Effector CD4-positive, alpha-beta T cell (primary cell): ENCODE measurements around the gene STT3B.

Source experiments
- DNase-seq: peaks from one replicate; pipeline ENCODE4 v3.0.0-alpha.2; 2020

The STT3B gene

DNA sequence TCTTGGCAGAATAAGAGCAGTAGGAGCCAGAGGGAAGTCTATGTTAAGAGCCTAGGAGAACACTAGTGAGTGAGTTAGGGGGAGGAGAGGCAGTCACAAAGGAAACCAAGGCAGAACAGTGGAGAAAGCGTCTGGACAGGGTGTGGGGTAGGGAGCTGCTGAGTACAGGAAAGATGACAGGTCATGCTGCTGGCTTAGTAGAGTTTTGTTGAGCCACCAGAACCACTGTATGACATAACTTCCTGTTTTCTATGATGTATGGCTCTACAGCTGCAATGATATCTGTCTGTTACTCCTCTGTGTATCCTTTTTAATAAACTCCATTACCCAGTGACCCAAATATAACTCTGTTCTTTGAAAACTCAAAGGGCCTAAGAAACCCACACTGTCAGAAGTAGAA lies 10.6 kb upstream of the STT3B start:
- DNase-seq, result no peak

GRCh38 chr3:31523543-31523942 lies 9.2 kb upstream of the STT3B start:
- DNase-seq, result no peak

GRCh38 chr3:31525532-31525931 lies 7.2 kb upstream of the STT3B start:
- DNase-seq, result no peak

- DNase-seq, result no peak
Observed at GRCh38 chr3:31529421-31529820, 3.3 kb upstream of the STT3B start.

- DNase-seq, result no peak
Observed at GRCh38 chr3:31530039-31530959, 2.4 kb upstream of the STT3B start.

DNA sequence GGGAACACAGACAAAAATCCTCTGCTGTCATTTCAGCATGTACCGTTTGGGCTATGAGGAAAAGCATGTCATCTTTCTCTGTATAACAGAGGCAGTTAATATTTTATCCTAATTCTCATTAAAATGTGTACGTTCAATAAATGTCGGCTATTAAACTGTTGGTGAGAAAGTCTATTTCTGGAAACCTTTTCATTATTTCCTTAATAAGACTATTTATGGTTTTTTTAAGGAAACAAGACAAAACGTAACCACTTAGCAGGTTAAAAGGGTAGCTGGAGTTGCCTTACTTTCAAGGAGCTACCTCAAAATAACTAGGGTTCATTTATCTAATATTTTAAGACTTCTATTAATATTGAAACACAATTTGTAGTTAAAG lies 1.8 kb upstream of the STT3B start:
- DNase-seq, result no peak

DNA sequence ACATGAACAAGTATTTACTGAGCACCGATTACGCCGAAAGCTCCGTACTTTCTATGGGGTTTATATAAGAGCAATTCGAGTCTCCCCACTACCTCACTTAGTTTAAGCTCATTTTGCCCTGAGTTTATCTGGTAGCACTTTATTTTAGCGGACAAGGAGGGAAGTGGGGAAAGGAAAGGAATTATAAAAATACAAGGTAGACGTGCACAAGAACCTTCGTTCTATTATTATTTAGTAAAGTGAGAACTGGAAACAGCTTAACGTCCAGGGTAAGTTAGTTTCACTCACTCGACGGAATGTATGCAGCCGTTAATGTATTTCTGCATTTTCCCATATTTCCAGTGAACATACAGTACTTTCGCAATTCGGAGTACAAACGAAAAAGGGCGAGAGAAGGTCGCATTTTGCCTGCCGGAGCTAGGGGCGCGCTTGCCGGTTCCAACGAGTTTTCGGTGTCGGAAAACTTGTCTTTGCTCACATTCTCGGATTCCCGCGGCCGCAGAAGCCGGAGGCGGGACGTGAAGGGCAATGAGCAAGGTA lies 1.2 kb upstream of the STT3B start:
- DNase-seq, result no peak

GRCh38 chr3:31531992-31532586 lies 636 bp upstream of the STT3B start:
- peak; percentile 97 for DNase-seq

DNA sequence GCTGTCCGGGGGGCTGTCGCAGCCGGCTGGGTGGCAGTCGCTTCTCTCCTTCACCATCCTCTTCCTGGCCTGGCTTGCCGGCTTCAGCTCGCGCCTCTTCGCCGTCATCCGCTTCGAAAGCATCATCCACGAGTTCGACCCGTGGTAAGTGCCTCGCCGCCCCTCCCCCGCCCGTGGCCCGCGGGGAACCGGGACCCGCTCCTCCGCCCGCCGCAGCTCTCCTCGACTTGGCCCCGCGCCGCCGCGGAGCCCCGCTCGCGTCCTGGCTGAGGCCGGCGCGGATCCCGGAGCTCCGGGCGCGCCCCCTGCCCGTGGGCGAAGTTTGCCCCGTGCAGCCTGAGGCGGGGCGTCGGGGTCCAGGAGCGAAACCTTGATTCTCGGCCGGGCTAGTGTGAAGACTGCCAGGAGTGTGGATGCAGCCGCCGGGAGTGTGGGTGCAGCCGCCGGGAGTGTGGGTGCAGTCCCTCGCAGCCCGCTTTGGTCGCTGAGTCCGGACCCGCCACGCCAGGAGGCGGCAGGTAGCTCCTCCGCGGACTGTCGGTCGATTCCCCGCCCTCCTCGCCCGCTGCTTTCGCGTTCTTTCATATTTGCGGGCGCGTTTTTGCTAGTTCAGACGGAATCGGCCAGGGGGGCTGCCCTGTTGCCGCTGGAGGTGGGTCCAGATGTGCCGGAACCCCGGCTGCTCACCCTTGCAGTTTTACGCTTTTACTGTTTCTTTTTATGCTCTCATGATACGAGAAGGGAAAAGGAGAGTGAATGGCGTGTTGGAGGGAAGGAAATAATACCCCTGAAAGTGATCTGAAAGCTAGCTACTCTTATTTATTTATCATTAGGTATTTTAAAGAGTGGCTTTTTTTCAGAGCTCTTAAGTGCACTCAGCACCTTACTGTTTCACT lies 692 bp downstream of the STT3B start:
- DNase-seq, result peak; percentile 51

DNA sequence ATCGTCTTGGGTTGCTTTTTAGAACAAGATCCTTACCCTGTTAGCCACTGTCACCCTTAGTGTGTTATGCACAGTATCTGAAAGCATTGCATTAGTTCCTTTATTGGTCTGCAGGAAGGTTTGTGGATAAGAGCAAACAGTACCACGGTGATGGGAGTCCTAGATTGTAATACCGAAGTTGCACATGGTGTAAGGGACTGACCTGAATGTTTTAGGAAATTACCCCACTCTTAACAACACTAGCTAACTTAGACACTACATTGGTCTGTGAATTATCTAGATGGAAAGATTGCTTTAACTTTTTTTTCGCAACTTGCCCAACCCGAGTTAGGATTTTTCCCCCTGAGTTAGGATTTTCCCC lies 1.3 kb downstream of the STT3B start:
- DNase-seq, result no peak

DNA sequence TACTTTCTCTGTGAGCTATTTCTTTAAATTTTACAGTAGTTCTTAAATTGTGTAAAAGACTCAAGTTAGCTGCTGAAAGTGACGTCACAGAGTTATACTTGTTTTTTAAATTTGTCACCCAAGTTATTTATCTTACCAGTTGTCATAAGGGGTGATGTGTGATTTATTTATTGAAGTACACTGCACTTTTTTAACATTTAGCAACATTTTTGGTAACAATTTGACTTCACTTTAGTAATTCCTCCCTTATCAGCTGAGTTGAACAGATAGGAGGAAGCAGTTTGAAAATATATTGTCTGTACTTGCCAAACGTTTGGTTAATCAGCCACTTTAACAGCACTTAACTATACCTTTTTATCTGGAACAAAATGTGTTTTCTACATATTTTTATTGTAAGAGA lies 3.8 kb downstream of the STT3B start:
- DNase-seq, result no peak

DNA sequence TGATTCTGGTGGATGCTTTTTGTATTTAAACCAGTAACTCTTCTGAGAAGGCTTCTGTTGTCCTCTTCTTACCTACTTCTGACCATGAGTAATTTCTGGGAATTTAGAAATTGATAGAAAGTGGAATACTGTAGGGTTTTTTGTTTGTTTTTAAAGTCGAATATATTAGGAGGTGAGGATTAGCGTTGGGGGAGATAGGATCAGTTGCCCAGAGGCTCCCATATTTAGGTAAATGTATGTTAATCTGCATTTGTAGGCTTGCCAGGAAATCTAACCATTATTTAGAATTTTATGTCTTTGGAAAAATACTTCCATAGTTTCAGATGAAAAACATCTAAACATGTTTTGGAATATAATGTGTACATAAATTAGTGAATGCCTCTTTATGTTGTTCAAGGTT lies 6.1 kb downstream of the STT3B start:
- no peak for DNase-seq

DNA sequence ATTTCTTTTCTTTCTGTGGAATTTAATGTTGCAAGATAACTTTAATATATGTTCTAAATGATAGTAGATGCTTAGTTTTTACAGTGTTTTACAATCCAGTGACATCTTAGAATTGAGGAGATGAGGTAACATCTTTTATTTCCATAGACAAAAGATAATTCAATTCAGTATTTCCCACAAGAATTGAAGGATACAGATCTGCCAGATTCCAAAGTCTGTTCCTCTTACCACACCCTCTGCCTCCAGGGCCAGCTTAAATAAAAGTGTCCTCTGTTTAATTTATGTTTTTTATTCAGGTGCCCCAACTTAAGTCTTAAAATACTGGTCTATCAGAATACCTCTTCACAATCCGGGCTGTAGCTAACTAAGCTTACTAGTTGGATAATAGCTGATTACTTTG lies 6.5 kb downstream of the STT3B start:
- no peak for DNase-seq

DNA sequence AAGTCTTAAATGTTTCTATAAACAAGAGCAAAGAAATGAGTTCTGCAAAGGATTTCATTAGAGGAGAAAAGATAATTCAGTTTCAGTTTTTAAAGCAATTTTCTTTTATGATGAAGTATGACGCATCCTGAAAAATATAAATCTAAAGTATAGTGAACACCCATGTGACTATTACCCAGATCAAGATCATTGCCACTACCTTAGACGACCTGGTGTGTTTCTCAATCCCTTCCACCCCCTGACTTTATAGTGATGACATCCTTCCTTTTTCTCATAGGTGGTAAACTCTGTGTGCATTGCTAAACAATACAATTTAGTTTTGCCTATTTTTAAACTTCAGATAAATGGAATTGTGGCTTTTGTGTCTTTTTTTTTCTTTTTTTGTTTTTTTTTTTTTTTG lies 8.4 kb downstream of the STT3B start:
- DNase-seq, result no peak

GRCh38 chr3:31542246-31542645 lies 9.5 kb downstream of the STT3B start:
- DNase-seq, result no peak

- no peak for DNase-seq
Observed at GRCh38 chr3:31543375-31543774, 10.7 kb downstream of the STT3B start.

- DNase-seq, result no peak
Observed at GRCh38 chr3:31544634-31545033, 11.9 kb downstream of the STT3B start.

DNA sequence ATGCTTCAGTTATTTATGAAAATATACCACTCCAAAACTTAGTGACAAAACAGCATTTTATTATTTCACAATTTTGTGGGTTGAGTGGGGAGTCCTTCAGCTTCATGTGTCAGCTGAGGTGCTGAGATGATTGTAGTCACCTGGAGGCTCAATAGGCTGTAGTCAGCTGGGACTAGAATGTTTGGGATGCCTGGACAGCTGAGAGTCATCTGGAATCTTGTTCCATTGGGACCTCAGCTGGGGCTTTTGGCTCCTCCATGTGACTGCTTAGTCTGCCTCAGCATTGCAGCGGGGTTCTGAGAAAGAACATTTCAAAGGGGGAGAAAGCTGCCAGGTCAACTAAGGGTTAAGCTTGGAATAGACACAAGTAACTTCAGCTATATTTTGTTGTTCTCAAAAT lies 13.4 kb downstream of the STT3B start:
- no peak for DNase-seq

DNA sequence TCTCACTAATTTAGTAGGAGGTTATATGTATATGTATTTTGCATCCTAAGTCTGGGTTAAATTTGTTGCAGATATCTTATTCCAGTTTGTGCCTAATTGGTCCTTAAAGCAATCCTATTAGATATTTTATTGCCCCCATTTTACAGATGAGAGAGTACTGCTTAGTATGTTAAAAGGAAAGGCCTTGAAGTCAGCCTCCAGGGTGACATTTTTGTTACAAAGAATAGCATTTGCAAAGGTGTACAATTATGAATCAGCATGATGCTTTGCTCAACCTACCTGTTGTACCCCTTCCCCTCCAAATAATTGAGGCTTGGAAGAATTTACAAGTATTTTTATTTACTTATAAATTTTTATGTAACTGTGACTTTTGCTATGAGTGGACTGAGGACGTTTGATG lies 14.0 kb downstream of the STT3B start:
- DNase-seq, result no peak

GRCh38 chr3:31550452-31551251 lies 17.9 kb downstream of the STT3B start:
- no peak for DNase-seq

- no peak for DNase-seq
Observed at GRCh38 chr3:31551646-31552045, 18.9 kb downstream of the STT3B start.

DNA sequence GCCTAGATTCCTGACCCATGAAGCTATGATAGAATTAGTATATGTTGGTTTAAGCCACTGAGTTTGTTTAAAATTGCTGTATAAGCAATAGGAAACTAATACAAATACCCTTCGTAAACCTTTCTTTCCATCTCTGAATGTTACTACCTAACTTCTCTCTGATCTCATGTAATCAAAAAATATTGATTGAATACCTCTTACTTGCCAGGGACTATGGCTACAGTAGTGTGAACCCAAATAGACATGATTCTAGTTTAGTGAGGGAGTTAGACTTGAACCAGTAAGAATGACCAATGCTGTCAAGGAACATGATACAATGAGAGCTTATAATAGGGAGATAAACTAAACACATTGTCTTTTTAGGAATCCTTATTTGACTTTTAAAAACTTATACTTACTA lies 19.4 kb downstream of the STT3B start:
- DNase-seq, result no peak
